K562 (cell line): ENCODE measurements around the gene SPAG7. TPM values are rescaled to one million over a fixed set of nuclear protein-coding genes. Genes with fewer than 3 reads are reported as not detected.
A peak's percentile ranks its signal among the peaks of the same experiment; 100 is the strongest.

Experiments used
- ATAC-seq: fragments of 200-7000 bp; cut with Tn5 transposase; 3 replicates; pipeline ENCODE4 v1.9.1; 2020; ENCODE audit warnings: moderate library complexity
- BruUV-seq: library from RNA; stranded (reverse); fragments of 400-500 nt; replicated peaks from 2 replicates; lab custom pipeline; 2021; lab: Mats Ljungman, UMichigan
- CTCF ChIA-PET: fragments of 300-600 bp; formaldehyde crosslinking; extraction: SDS; loops from one replicate; lab custom pipeline; 2021; ENCODE audit warnings: low intra/inter-chr PET ratio; lab: Yijun Ruan, JAX
- POLR2A ChIA-PET: fragments of 300-600, 350-650 bp; sonication (Branson Sonifier 250); formaldehyde crosslinking; extraction: SDS; loops from one replicate; lab custom pipeline; 2021; ENCODE audit warnings: antibody characterized with exemption, inconsistent platforms; lab: Yijun Ruan, JAX
- DNase-seq, 4 experiments: peaks; one replicate each; pipeline versions ENCODE4 v3.0.0 to v3.0.0-alpha.2; 2011 to 2018; ENCODE audit warnings: low spot score in 3 of 4, mixed read lengths in 3 of 4; ENCODE audit errors: extremely low read depth in 1 of 4
- FAIRE-seq: peaks from 2 replicates; lab custom pipeline; 2011; peaks lifted over from hg19 to GRCh38; lab: Jason Lieb, UNC
- H2AFZ ChIP-seq: 2 replicates; pipeline ENCODE4 v1.6.0; 2011; ENCODE audit warnings: low read depth, low read length, control low read depth, inconsistent platforms
- H3K27ac ChIP-seq: fragments of 200-600 bp; 3 replicates; pipeline ENCODE4 v1.8.0; 2011; ENCODE audit warnings: low read depth, mild to moderate bottlenecking, control low read depth, inconsistent platforms, low read length, moderate library complexity, mixed read lengths; ENCODE audit errors: extremely low read depth
- H3K27me3 ChIP-seq, 2 experiments: fragments of 300-600 bp in 1 of 2; 2 replicates in 1 of 2; 3 replicates in 1 of 2; pipeline versions ENCODE4 v1.6.0 to v1.8.0; 2011; ENCODE audit warnings: inconsistent platforms in 2 of 2, low read length in 2 of 2, mild to moderate bottlenecking in 1 of 2, mixed read lengths in 1 of 2, moderate library complexity in 1 of 2; ENCODE audit not compliant: control insufficient read depth in 2 of 2, insufficient read depth in 2 of 2
- H3K36me3 ChIP-seq: fragments of 300-600 bp; 3 replicates; pipeline ENCODE4 v1.8.0; 2011; ENCODE audit warnings: mild to moderate bottlenecking, low read length, inconsistent platforms; ENCODE audit not compliant: control insufficient read depth, insufficient read depth
- H3K4me1 ChIP-seq, 2 experiments: fragments of 200-600 bp in 1 of 2; replicated peaks in 1 of 2; 2 replicates in 1 of 2; 3 replicates in 1 of 2; pipeline versions ENCODE4 v1.5.1 to v1.8.0; 2011; ENCODE audit warnings: inconsistent platforms in 2 of 2, low read length in 2 of 2, mild to moderate bottlenecking in 1 of 2, mixed read lengths in 1 of 2, moderate library complexity in 1 of 2; ENCODE audit not compliant: control insufficient read depth in 2 of 2, insufficient read depth in 2 of 2
- H3K4me2 ChIP-seq: 2 replicates; pipeline ENCODE4 v1.6.1; 2011; ENCODE audit warnings: low read length, control low read depth, inconsistent platforms, mixed read lengths; ENCODE audit not compliant: insufficient read depth
- H3K4me3 ChIP-seq: fragments of 200-600 bp; sonication (generic), shearing (Covaris generic); 2 replicates; pipeline ENCODE4 v1.5.1; 2016; ENCODE audit warnings: control low read depth, inconsistent platforms
- H3K79me2 ChIP-seq: fragments of 200-600 bp; 3 replicates; pipeline ENCODE4 v1.8.0; 2011; ENCODE audit warnings: low read length, inconsistent platforms; ENCODE audit not compliant: control insufficient read depth, insufficient read depth
- H3K9ac ChIP-seq, 2 experiments: 2 replicates each; pipeline versions ENCODE4 v1.6.0 to v1.6.1; 2011; ENCODE audit warnings: low read depth in 2 of 2, low read length in 2 of 2, control low read depth in 1 of 2, inconsistent platforms in 1 of 2, mild to moderate bottlenecking in 1 of 2, mixed read lengths in 1 of 2; ENCODE audit not compliant: insufficient read depth in 1 of 2
- H3K9me1 ChIP-seq: one replicate; pipeline ENCODE4 v1.6.0; 2011; ENCODE audit warnings: inconsistent platforms, mild to moderate bottlenecking, low read length, moderate library complexity; ENCODE audit not compliant: control insufficient read depth, insufficient read depth
- H3K9me3 ChIP-seq: replicated peaks from 2 replicates; pipeline ENCODE4 v1.5.1; 2011; ENCODE audit warnings: low read depth, low read length, inconsistent platforms; ENCODE audit not compliant: control insufficient read depth, insufficient read depth
- H4K20me1 ChIP-seq: replicated peaks from 2 replicates; pipeline ENCODE4 v1.6.1; 2011; ENCODE audit warnings: low read length, inconsistent platforms, mixed read lengths; ENCODE audit not compliant: control insufficient read depth, insufficient read depth
- CBFA2T3 ChIP-seq: fragments of 450-650 bp; IDR thresholded peaks from 2 replicates; pipeline ENCODE4 v1.6.1; 2017
- DIDO1 ChIP-seq: fragments of 450-650 bp; IDR thresholded peaks from 2 replicates; pipeline ENCODE4 v1.6.1; 2016; ENCODE audit warnings: low read depth, missing biosample characterization, missing genetic modification characterization
- MLX ChIP-seq, 2 experiments: fragments of 450-650 bp in 1 of 2; sonication (generic) in 1 of 2; formaldehyde crosslinking; conservative IDR thresholded peaks; 2 replicates each; pipeline versions ENCODE4 v1.4.0 to v1.8.1; 2020 to 2022; ENCODE audit warnings: mild to moderate bottlenecking in 1 of 2, missing genetic modification reagents in 1 of 2
- NFATC3 ChIP-seq: fragments of 450-650 bp; IDR thresholded peaks from 2 replicates; pipeline ENCODE4 v1.6.1; 2017; ENCODE audit warnings: mild to moderate bottlenecking
- POLR2G ChIP-seq: fragments of 200-400 bp; formaldehyde crosslinking; IDR thresholded peaks from 2 replicates; pipeline ENCODE4 v1.6.1; 2017; ENCODE audit warnings: low read depth, mild to moderate bottlenecking, antibody characterized with exemption, low read length, moderate library complexity
- PURB ChIP-seq: sonication (generic); formaldehyde crosslinking; IDR thresholded peaks from 2 replicates; pipeline ENCODE4 v1.9.0; 2021; ENCODE audit warnings: low read depth, mild to moderate bottlenecking, missing genetic modification reagents
- TCF3 ChIP-seq: sonication (generic); formaldehyde crosslinking; IDR thresholded peaks from 2 replicates; pipeline ENCODE4 v1.4.0; 2020; ENCODE audit warnings: mild to moderate bottlenecking, missing genetic modification reagents
- WGBS: fragments of 100-300 bp; shearing (Covaris generic); methylation state at CpG from one replicate; pipeline ENCODE4 v1.1.6; 2016; ENCODE audit warnings: low coverage, mixed read lengths; ENCODE audit not compliant: insufficient coverage; ENCODE audit errors: missing lambda C conversion rate; 5-methylcytosine and 5-hydroxymethylcytosine counted together
- in situ Hi-C: fragments of 300-500 bp; cut with MboI; formaldehyde crosslinking; loops from 4 replicates; pipeline ENCODE4 v1.15.0; 2018; ENCODE audit warnings: inconsistent platforms, mixed read lengths
- intact Hi-C: fragments of 100-400 bp; cut with micrococcal nuclease; formaldehyde crosslinking; loops from 2 replicates; pipeline ENCODE4 v1.14.2; 2022
- polyA plus RNA-seq, 8 experiments: library from polyadenylated mRNA; depleted of rRNA in 4 of 8; stranded (reverse) in 5 of 8; unstranded in 3 of 8; fragments of >200 nt; fragmentation: Nextera tagmentation in 2 of 8; fragmentation: Illumina TruSeq in 1 of 8; extraction: Ambion mirVana in 2 of 8; extraction: Trizol in 1 of 8; gene quantifications; 2 replicates each; pipeline versions ENCODE4 v1.2.1 to v1.2.3, GENCODE V29; 2011 to 2014; ENCODE audit warnings: inconsistent platforms in 1 of 8, missing spikeins in 1 of 8
- total RNA-seq, 7 experiments: library from RNA; depleted of rRNA in 6 of 7; stranded (reverse); fragments of >200 nt in 6 of 7; fragmentation: Illumina TruSeq in 2 of 7; extraction: Trizol in 2 of 7; gene quantifications; 2 replicates each; pipeline versions ENCODE4 v1.2.1 to v1.2.3, GENCODE V29; 2011 to 2021; ENCODE audit warnings: low replicate concordance in 1 of 7

Gene SPAG7
- total and polyA plus RNA-seq, 9 of the 15 experiments (the other 6 are each of a cell fraction or from before 2014, with no cell fraction given): 5.6 to 53.5 (median 36.3) TPM

- H4K20me1 ChIP-seq: no peaks in the 10 kb centered on the region
- no peak for ATAC-seq
- TF ChIP-seq MLX (CRISPR knock-in tag; conservative IDR thresholded peaks at IDR 0.05) (no peak), CBFA2T3 (no peak), NFATC3 (no peak), TCF3 (CRISPR knock-in tag) (no peak), DIDO1 (tag) (no peak)
- POLR2A ChIA-PET: interaction anchor here (0.6 to 2.1 kb wide), 5 partner anchors 8 to 34 kb away, joined by 3 to 7 read pairs (median 4); partner anchors contain the start of gene SPAG7
- H3K36me3 ChIP-seq: peaks cover 21% of the 10 kb centered on the region; the same call in 2 of the 3 replicates
- no peaks in the 10 kb centered on the region for H3K9me3 ChIP-seq
- H3K4me3 ChIP-seq: no peak overlapping the region
- H3K9ac ChIP-seq: no peak overlapping the region; a peak in 1 of 4 replicates
- intact Hi-C loops: no loop called here
- H3K9me1 ChIP-seq: no peaks in the 10 kb centered on the region
- DNase-seq: no peak
- 63% methylated on average over 3 of the region's 16 CpGs for WGBS
- CTCF ChIA-PET: no interaction called here
- no TSS peak for BruUV-seq
- peaks cover 6 to 23% of the 10 kb centered on the region in 2 experiments; a peak in 4 of 5 replicates for H3K4me1 ChIP-seq
- H3K27ac ChIP-seq: no peak overlapping the region
- in situ Hi-C loops: no loop called here
- no peaks in the 10 kb centered on the region for H3K27me3 ChIP-seq
- no peak overlapping the region for H3K4me2 ChIP-seq
- peaks cover 9% of the 10 kb centered on the region for H3K79me2 ChIP-seq
- H2AFZ ChIP-seq: no peak overlapping the region
- no peak for FAIRE-seq
These were observed 34.0 kb downstream of the SPAG7 start for GRCh38 chr17:4933646-4934045.

GRCh38 chr17:4932756-4933155 lies 34.9 kb downstream of the SPAG7 start:
- in situ Hi-C loops: no loop called here
- H2AFZ ChIP-seq: no peak overlapping the region
- intact Hi-C loops: no loop called here
- CTCF ChIA-PET: no interaction called here
- no peak overlapping the region for H3K4me3 ChIP-seq
- DNase-seq (no peak), ATAC-seq (no peak), FAIRE-seq (no peak)
- no peaks in the 10 kb centered on the region for H3K27me3 ChIP-seq
- no TSS peak for BruUV-seq
- H3K36me3 ChIP-seq: peaks cover 13% of the 10 kb centered on the region; the same call in 2 of the 3 replicates
- TF ChIP-seq POLR2G: peak; percentile 40; the same call in 1 of the 2 replicates
- no peak for TF ChIP-seq PURB (CRISPR knock-in tag)
- WGBS: 71% methylated on average over 10 of the region's 12 CpGs
- H3K9me1 ChIP-seq: no peaks in the 10 kb centered on the region
- POLR2A ChIA-PET: interaction anchor here (0.6 to 0.7 kb wide), 3 partner anchors 14 to 307 kb away, joined by 3 to 4 read pairs (median 3); partner anchors contain the start of gene CAMTA2
- no peak overlapping the region for H3K9ac ChIP-seq
- no peaks in the 10 kb centered on the region for H3K79me2 ChIP-seq
- H3K27ac ChIP-seq: no peak overlapping the region
- H4K20me1 ChIP-seq: no peaks in the 10 kb centered on the region
- H3K9me3 ChIP-seq: no peaks in the 10 kb centered on the region
- H3K4me1 ChIP-seq: peaks cover 0 to 14% of the 10 kb centered on the region in 2 experiments; a peak in 4 of 5 replicates
- no peak overlapping the region for H3K4me2 ChIP-seq
